GM19193 (cell line): ENCODE results near the gene ACOX3.

Experiments used
- POLR2A ChIP-seq: IDR thresholded peaks from 4 replicates; pipeline ENCODE4 v1.6.1; 2011; ENCODE audit not compliant: insufficient read depth, insufficient read length; ENCODE audit errors: extremely low read depth

The ACOX3 gene

GRCh38 chr4:8316911-8317351 is 123.6 kb downstream of the ACOX3 start:
- no peak for TF ChIP-seq POLR2A
